Measurements from ENCODE around the gene PDPN.

DNA sequence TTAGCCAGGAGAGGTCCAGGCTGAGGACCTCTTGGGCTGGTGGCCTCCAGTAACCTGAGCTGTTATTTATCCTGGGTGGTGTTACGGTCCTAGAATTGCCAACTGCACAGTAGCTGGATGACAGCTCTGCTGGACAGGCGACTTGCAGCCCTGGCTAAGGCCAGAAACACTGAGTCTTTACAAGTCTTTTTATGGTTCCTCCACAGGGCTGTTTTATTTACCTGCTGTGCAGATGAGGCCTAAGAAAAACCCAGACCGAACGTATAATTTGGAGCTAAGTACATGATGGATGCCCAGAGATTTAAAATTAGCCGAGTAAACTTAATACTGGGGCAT, 39.4 kb upstream of the PDPN start:
- TF ChIP-seq, protein P1, sequence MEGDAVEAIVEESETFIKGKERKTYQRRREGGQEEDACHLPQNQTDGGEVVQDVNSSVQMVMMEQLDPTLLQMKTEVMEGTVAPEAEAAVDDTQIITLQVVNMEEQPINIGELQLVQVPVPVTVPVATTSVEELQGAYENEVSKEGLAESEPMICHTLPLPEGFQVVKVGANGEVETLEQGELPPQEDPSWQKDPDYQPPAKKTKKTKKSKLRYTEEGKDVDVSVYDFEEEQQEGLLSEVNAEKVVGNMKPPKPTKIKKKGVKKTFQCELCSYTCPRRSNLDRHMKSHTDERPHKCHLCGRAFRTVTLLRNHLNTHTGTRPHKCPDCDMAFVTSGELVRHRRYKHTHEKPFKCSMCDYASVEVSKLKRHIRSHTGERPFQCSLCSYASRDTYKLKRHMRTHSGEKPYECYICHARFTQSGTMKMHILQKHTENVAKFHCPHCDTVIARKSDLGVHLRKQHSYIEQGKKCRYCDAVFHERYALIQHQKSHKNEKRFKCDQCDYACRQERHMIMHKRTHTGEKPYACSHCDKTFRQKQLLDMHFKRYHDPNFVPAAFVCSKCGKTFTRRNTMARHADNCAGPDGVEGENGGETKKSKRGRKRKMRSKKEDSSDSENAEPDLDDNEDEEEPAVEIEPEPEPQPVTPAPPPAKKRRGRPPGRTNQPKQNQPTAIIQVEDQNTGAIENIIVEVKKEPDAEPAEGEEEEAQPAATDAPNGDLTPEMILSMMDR (conservative IDR thresholded peaks at IDR 0.05) = no peak
- no peak for TF ChIP-seq EZH2 (IDR thresholded peaks at IDR 0.05; ENCODE audit: low read depth)

Measured in PC-9 (cell line).